ENCODE measurements around the gene TOB2.
"Not testable (repeated sequence)": the region's sequence is repeated elsewhere in the genome, so short reads cannot be mapped to it uniquely, and the experiment has no call there.

Gene TOB2

DNA sequence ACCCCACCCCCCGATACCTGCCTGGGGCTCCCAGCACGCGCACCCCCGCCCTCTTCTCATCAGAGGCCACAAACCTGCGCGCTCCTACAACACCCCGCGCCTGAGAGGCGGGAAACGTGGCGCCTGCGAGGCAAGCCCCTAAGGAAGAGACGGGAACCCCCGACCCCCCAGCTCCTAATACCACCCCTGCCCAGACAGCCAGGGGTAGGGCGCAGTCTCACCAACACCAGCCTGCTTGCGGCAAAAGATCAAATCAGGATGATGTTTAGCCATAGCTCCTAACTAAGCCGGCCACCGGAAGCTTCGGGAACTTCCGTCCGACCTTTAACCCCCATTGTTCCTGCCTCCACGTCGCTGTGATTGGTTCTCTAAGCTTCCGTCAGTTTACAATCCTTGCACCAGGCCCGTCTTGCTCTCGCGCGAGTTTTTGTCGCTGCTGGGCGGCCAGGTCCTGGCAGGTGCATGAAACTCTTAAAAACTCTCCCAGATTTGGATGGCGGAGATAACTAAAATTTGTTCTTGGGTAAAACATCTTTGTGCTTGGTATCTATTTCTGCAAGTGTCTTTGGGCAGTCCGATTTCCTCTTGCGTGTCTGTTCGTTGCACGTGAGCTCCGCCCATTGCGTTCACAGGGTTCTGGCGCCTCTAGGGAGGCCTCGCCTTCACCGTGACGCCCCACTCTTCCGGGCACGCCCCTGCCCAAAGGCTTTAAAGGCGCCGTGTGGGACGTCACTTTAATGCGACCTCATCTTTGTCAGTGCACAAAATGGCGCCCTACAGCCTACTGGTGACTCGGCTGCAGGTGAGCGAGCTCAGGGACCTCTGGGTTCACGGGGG, 22.0 kb upstream of the TOB2 start, which contains the start of the genes ACO2 and PHF5A:
Gene ACO2, plus strand, starts transcription at position 737 of the 837 bp plus-strand sequence. Its CDS starts 30 bp downstream, at position 767.
Gene PHF5A, minus strand, starts transcription at position 312 of the 837 bp plus-strand sequence. Its CDS starts 39 bp downstream, at position 273.
- DNase-seq (ENCODE audit: low spot score): peak; percentile 97

GRCh38 chr22:41461901-41462300, 15.3 kb upstream of the TOB2 start:
- DNase-seq (ENCODE audit: low spot score): no peak

DNA sequence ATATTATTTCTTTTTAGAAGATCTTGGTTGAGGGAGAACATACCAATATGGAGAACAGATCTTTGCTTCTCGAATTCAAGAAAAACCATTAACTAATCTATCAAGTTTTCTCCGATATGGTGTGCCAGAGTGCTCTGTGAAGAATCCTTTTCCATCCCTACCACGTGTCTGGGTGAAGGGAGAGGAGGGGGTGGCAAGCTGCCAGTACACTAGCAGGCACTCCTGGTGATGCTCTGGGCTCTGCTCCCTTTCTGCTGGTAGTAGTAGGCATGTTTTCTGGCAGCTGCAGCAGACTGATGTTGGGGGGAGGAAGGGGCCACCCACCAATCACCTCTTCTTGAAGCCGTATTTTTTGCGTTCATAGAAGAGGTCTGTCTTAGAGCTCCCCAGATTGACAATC, 13.5 kb upstream of the TOB2 start:
- DNase-seq (ENCODE audit: low spot score): not testable (repeated sequence)

GRCh38 chr22:41459431-41459830, 12.8 kb upstream of the TOB2 start:
- DNase-seq (ENCODE audit: low spot score): peak; percentile 43

DNA sequence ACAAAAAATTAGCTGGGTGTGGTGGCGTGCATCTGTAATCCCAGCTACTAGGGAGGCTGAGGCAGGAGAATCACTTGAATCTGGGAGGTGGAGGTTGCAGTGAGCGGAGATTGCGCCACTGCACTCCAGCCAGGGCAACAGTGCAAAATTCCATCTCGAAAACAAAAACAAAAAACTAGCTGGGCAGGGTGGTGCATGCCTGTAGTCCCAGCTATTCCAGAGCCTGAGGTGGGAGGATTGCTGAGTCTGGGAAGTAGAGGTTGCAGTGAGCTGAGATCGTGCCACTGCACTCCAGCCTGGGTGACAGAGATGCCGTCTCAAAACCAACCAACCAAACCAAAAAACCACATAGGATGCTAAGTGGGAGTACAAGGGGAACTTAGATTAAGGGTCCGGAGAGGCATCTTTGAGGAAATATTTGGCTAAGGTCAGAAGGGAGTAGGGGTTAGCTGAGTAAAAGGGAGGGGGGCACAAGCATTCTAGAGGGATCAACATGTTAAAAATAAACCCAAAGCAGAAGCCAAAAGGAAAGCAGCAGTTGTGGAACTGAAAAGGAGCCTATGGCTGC, 11.6 kb upstream of the TOB2 start:
- no peak for DNase-seq (ENCODE audit: low spot score)

DNA sequence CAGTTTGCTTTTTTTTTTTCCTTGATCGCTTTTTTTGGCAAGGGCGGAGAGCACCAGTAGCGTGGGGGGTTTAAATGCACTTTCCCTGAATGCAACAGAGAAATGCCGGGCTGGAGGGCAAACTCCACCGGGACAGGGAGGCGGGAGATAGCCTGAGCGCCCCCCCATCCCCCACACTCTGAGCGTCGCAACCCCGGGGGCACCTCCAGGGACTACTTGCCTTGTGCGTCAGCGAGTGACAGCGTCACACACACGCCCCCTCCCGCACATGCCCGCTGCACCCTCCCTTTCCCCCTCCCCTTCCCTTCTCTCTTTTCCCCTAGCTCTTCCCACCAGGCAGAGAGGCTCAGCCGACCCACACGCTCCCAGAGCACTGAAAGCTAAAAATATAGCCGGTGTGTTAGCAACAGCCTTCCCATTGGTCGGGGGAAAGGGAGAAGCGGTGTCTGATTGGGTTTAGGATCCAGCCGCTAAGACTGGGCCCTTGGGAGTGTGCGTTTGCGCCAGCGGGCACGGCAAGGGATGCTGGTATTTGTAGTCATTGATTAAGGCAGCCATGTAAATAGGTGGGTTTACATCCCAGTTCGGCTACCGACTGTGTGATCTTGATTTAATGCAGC, 1.7 kb upstream of the TOB2 start:
- DNase-seq (ENCODE audit: low spot score): peak; percentile 100

DNA sequence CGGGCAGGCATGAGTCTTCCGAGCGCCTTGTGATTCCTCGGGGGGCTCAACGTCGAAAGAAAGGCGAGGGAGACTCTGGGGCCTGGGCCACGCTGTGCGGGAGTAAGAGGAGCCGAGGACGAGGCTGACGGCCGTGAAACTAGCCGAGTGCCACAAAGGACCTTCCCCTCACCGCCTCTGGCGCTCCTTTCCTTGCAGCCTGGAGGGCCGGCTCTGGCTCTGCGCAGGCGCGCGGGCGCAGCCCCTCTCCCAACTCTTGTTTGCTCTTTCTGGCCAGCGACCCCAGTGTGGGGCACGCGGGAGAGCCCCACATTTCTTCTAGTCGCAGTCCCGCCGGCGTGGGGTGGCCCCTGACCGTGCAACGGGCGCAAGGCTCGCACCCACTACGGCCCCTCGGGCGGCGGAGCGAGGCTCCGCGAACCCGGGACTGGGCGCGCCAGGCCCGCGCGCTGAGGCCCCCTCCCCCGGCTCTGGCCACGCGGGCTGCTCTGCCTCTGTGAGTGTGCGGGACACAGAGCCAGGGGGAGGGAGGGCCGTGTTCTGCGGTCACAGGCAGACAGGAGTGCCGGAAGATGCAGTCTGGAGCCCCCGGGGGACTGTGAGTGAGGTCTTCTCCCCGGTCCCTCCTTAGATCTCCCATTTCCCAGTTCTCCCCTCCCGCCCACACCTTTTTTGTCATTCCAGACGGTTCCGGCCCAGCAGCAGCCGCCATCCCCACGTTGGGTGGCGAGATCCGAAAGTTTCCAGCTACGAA, 1.0 kb upstream of the TOB2 start:
- peak; percentile 70 for DNase-seq (ENCODE audit: low spot score)

- no peak for DNase-seq (ENCODE audit: low spot score)
Observed at GRCh38 chr22:41446057-41446501, 522 bp downstream of the TOB2 start.

DNA sequence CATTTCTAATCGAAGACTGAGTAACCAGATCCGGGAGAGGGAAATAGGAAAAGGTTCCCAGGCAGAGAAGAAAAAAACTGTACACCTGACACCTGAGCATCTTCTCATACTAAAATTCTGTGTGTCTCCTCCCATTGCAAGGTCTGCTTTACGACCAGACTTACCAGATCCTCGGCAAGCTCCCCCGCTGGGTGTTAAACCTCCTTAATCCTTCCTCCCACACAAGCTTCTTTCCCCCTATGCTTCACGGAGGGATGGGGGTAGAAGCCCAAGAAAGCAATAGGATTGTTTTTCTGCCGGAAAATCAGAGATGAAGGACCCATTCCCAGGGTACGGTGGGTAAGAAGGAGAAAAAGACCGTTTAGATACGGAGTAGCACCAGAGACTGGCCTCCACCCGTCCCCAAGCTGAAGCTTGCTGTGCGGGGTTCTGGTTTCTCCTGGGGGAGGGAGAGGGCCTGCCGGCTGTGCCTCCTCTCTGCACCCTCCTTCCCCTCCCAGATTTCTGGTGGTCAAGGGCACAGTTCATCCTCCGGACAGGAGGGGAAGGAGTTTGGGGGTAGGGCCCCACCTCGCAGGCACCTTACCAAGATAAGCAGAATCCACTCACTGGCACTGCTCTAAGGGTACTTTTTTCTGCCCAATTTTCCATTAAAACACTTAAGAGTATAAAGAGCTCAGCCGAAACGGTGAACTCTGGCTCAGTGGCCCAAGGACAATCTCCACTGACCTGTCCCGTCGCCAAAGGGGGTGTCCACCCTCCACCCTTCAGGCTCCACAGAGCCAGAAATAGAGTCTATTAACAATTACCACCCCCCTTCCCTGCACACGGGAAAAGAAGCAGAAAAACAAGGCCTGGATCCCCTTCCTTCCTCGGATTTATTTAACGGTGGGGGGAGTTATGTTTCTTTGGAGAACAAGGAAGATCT, 1.2 kb downstream of the TOB2 start:
- peak; percentile 29 for DNase-seq (ENCODE audit: low spot score)

- peak; percentile 95 for DNase-seq (ENCODE audit: low spot score)
Observed at GRCh38 chr22:41444360-41445128, 2.1 kb downstream of the TOB2 start.

GRCh38 chr22:41442240-41442792, 4.3 kb downstream of the TOB2 start:
- DNase-seq (ENCODE audit: low spot score): no peak

DNA sequence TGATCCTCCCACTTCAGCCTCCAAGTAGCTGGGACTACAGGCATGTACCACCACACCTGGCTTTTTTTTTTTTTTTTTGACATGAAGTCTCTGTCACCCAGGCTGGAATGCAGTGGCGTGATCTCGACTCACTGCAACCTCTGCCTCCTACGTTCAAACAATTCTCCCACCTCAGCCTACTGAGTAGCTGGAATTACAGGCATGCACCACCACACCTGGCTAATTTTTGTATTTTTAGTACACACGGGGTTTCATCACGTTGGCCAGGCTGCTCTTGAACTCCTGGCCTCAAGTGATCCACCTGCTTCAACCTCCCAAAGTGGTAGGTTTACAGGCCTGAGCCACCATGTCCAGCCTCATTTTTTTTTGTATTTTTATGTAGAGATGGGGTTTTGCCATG, 6.1 kb downstream of the TOB2 start:
- DNase-seq (ENCODE audit: low spot score): peak; percentile 45

DNA sequence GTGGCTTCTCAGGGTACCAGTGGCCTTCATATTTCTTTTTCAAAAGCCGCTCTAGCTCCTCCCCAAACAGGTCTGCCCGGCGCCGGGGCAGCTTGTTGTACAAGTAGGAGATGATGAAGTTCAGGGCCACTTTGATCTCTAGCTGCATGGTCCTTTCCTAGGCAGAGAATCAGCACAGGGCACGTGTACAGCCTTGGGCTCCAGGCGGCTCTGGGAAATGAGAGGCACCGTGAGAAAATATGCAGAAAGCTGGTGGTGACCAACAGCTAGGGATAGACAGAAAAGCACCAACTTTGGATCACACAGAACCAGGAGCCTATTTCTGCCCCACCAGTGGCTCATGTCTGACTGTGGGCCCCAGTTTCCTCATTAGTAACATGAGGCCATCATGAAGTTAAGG, 9.4 kb downstream of the TOB2 start:
- no peak for DNase-seq (ENCODE audit: low spot score)

- DNase-seq (ENCODE audit: low spot score): no peak
Observed at GRCh38 chr22:41436322-41437113, 10.1 kb downstream of the TOB2 start.

- no peak for DNase-seq (ENCODE audit: low spot score)
Observed at GRCh38 chr22:41435560-41435959, 11.0 kb downstream of the TOB2 start.

- not testable (repeated sequence) for DNase-seq (ENCODE audit: low spot score)
Observed at GRCh38 chr22:41434361-41435003, 12.1 kb downstream of the TOB2 start.

GRCh38 chr22:41433480-41433879, 13.1 kb downstream of the TOB2 start:
- not testable (repeated sequence) for DNase-seq (ENCODE audit: low spot score)

- no peak for DNase-seq (ENCODE audit: low spot score)
Observed at GRCh38 chr22:41431656-41432055, 14.9 kb downstream of the TOB2 start.

GRCh38 chr22:41429951-41430332, 16.7 kb downstream of the TOB2 start:
- no peak for DNase-seq (ENCODE audit: low spot score)
